Muscle layer of colon (tissue), 2 donors: ENCODE data around the gene WRAP73.

ENCODE experiments used
- H3K27ac ChIP-seq: one replicate; pipeline ENCODE4 v1.7.0; 2013; ENCODE audit warnings: low read depth, mild to moderate bottlenecking, low read length, moderate library complexity
- H3K27me3 ChIP-seq, 2 donors: one replicate each; pipeline ENCODE4 v1.7.0; 2013; ENCODE audit warnings: low read length in 2 of 2, mild to moderate bottlenecking in 2 of 2; ENCODE audit not compliant: insufficient read depth in 2 of 2, control insufficient read depth in 1 of 2
- H3K36me3 ChIP-seq: one replicate; pipeline ENCODE4 v1.7.0; 2013; ENCODE audit warnings: mild to moderate bottlenecking, low read length; ENCODE audit not compliant: insufficient read depth
- H3K4me1 ChIP-seq: one replicate; pipeline ENCODE4 v1.7.0; 2013; ENCODE audit warnings: mild to moderate bottlenecking, low read length; ENCODE audit not compliant: insufficient read depth
- H3K4me3 ChIP-seq, 2 donors: one replicate each; pipeline ENCODE4 v1.7.0; 2013; ENCODE audit warnings: low read length in 2 of 2, low read depth in 1 of 2, mild to moderate bottlenecking in 1 of 2, moderate library complexity in 1 of 2
- H3K9ac ChIP-seq: one replicate; pipeline ENCODE4 v1.7.0; 2013; ENCODE audit warnings: low read length
- H3K9me3 ChIP-seq: one replicate; pipeline ENCODE4 v1.7.0; 2013; ENCODE audit warnings: mild to moderate bottlenecking, low read length
- donor health status: abdominal sarcoma.
- donor health status: Adenocarcinoma of cecum.

Gene WRAP73

DNA sequence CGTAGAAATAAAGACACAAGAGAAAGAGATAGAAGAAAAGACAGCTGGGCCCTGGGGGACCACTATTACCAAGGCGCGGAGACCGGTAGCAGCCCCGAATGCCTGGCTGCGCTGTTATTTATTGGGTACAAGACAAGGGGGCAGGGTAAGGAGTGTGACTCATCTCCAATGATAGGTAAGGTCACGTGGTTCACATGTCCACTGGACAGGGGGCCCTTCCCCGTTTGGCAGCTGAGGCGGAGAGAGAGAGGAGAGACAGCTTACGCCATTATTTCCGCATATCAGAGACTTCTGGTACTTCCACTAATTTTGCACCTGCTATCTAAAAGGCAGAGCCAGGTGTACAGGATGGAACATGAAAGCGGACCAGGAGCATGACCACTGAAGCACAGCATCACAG is 29.2 kb downstream of the WRAP73 start:
- peaks cover 23% of the 10 kb centered on the region for H3K4me1 ChIP-seq
- H3K27ac ChIP-seq = no peak overlapping the region
- no peaks in the 10 kb centered on the region for H3K36me3 ChIP-seq
- H3K4me3 ChIP-seq = no peak overlapping the region
- no peak overlapping the region for H3K9ac ChIP-seq
- no peaks in the 10 kb centered on the region for H3K27me3 ChIP-seq
- no peaks in the 10 kb centered on the region for H3K9me3 ChIP-seq

DNA sequence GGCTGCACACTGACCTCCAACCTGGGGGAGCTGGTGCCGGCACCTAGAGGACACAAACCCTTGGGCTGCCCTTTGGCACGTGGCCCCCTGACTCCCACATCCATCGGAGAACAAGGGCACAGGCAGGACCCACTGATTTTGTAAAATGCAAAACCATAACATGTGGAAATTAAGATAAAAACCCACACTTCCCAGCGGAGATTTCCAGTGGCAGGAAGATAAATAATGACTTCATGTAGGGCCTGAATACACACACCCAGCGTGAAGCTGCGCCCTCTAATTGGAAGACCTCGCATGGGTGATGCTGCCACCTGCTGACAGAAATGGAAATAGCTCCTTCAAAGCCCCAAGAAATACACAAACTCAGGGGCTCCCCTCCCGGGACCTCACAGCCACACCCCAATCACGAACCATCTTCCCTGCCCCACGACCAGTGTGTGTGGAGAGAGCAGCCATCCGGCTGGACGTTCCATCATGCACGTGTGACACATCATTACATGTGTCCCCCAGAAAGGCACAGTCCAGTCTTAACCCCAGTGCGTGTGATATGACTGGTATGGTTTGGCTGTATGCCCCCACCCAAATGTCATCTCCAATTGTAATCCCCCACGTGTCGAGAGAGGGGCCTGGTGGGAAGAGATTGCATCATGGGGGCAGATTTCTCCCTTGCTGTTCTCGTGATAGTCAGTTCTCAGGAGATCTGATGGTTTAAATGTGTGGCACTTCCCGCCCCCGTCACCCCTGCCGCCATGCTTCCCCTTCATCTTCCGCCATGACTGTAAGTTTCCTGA is 30.8 kb downstream of the WRAP73 start:
- Histone ChIP-seq H3K4me1 (peaks cover 20% of the 10 kb centered on the region), H3K9me3 (no peaks in the 10 kb centered on the region), H3K27ac (no peak overlapping the region), H3K9ac (no peak overlapping the region), H3K4me3 (no peak overlapping the region), H3K27me3 (no peaks in the 10 kb centered on the region), H3K36me3 (no peaks in the 10 kb centered on the region)

DNA sequence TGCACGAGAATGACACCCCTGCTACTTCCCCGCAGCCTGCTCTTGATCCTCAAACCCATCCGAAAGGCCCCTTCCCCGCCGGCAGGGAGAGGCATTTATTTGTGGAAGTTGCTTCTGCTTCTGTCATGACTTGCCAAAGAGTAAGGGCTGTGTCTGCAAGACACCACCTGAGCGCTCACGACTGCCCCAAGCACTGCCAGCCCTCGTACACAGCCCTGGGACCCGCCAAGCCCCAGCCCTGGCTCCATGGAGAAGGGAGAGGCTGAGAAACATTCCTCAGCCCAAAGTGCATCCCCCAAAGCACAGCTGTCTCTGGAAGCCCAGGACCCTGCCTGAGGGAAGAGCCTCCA is 31.4 kb downstream of the WRAP73 start:
- Histone ChIP-seq H3K36me3 (no peaks in the 10 kb centered on the region), H3K4me3 (no peak overlapping the region), H3K27me3 (no peaks in the 10 kb centered on the region), H3K4me1 (peaks cover 16% of the 10 kb centered on the region), H3K27ac (no peak overlapping the region), H3K9ac (no peak overlapping the region), H3K9me3 (no peaks in the 10 kb centered on the region)

DNA sequence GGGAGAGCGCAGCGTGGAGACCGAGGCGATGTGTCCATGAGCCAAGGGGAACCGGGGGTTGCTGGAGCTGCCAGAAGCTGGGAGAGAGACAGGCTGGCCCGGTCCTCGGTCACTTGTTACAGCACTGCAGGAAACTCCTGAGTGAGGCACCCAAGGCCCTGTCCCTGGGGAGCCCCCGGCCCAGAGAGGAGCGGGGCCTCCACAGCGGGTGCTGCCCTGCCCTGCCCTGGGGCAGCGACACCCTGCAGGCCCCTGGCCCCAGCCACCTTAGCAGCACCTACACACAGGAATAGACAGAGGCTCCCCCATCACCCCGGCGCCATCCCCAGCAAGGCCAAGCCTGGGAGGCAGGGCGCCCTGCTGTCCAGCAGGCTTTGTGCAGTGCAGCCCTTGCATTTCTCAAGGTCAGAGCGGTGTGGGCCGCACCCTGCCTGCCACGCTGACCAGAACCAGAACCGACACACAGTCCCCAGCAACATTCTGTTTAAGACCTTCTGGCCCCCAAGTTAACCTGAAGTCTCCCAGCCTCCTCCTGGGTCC is 32.0 kb downstream of the WRAP73 start:
- Histone ChIP-seq H3K9ac (no peak overlapping the region), H3K36me3 (no peaks in the 10 kb centered on the region), H3K27me3 (peaks cover 0 to under 1% of the 10 kb centered on the region in 2 donors), H3K9me3 (no peaks in the 10 kb centered on the region), H3K4me3 (no peak overlapping the region), H3K27ac (no peak overlapping the region), H3K4me1 (peaks cover 10% of the 10 kb centered on the region)

DNA sequence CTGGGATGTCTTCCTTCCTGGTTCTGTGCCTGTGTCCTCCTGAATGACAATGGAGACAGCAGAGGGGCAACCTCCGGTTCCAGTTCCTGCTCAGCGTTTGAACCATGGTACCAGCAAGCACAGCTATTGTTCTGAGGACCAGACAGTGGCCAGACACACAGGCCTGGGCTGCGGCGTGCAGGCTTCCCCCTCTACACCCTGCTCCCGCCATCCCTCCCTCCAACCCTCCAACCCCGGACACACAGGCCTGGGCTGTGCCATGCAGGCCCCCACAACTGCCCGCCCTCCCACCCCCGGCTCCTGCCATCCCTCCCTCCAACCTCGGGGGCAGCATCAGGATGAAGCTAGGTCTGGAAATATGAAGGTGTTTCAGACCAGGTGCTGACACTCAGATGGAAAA is 33.0 kb downstream of the WRAP73 start:
- H3K36me3 ChIP-seq = no peaks in the 10 kb centered on the region
- no peak overlapping the region for H3K4me3 ChIP-seq
- peaks cover 8% of the 10 kb centered on the region for H3K4me1 ChIP-seq
- no peak overlapping the region for H3K27ac ChIP-seq
- H3K9me3 ChIP-seq = no peaks in the 10 kb centered on the region
- no peak overlapping the region for H3K9ac ChIP-seq
- peaks cover 4% of the 10 kb centered on the region in 2 donors for H3K27me3 ChIP-seq

DNA sequence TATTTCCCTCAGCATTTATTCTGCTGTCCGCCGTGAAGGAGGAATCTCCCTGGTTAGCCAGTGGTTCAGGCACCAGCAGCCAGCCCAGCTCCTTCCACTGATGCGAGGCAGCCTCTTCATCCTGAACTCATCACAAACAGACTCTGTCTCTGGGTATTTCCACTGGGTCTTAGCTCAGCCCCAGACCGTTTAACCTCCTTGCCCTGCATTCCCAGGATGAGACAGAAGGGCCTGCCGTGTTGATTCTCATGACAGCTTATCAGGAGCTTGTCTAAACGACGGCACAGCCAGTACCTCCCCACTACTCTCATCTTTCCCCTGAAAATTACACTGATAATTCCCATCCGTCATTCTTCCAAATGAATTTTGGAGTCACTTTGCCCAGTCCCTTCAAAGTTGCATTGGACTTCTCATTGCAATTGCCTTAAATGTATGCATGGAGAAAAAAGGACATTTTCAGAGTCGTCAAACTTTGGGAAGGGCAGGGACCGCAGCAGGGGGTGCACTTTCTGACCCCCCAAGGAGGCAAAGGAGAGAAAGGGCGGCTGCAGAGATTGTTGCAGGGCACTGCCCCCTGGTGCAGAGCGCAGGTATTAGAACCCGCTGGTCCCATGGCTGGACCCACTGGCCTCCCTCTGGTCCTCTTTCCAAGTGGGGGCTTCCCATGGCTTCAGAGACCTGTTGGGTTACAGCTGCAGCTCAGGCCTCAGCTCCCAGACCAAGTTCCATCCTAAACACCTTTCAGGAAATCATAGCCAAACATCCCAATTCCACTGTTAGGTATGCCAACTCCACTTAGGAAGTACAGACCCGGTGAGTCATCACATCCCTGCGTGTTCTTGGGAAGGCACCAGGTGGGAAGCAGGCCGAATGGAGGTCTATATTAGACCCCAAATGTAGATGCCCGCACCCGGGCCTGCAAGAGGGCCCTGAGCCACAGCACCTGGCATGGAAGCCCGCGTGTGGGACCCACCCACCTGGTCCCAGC is 34.9 kb downstream of the WRAP73 start:
- Histone ChIP-seq H3K4me1 (peaks cover 5% of the 10 kb centered on the region), H3K27ac (no peak overlapping the region), H3K4me3 (no peak overlapping the region), H3K36me3 (no peaks in the 10 kb centered on the region), H3K9me3 (no peaks in the 10 kb centered on the region), H3K27me3 (peaks cover 4 to 19% of the 10 kb centered on the region in 2 donors), H3K9ac (no peak overlapping the region)

GRCh38 chr1:3612123-3612522 is 37.8 kb downstream of the WRAP73 start:
- no peak overlapping the region for H3K27ac ChIP-seq
- H3K4me3 ChIP-seq = no peak overlapping the region
- no peak overlapping the region for H3K9ac ChIP-seq
- H3K36me3 ChIP-seq = no peaks in the 10 kb centered on the region
- H3K9me3 ChIP-seq = no peaks in the 10 kb centered on the region
- peaks cover 15 to 37% of the 10 kb centered on the region in 2 donors for H3K27me3 ChIP-seq
- H3K4me1 ChIP-seq = no peaks in the 10 kb centered on the region

GRCh38 chr1:3611170-3612019 is 38.5 kb downstream of the WRAP73 start, which contains the start of gene MEGF6:
Gene MEGF6 (minus strand): TSS chr1:3611508. CDS start chr1:3611268, 240 bp downstream.
- Histone ChIP-seq H3K4me1 (no peaks in the 10 kb centered on the region), H3K36me3 (no peaks in the 10 kb centered on the region), H3K27ac (no peak within 1 kb of the TSS), H3K9ac (no peak within 1 kb of the TSS), H3K27me3 (peaks cover 15 to 40% of the 10 kb centered on the region in 2 donors), H3K4me3 (no peak within 1 kb of the TSS), H3K9me3 (no peaks in the 10 kb centered on the region)

DNA sequence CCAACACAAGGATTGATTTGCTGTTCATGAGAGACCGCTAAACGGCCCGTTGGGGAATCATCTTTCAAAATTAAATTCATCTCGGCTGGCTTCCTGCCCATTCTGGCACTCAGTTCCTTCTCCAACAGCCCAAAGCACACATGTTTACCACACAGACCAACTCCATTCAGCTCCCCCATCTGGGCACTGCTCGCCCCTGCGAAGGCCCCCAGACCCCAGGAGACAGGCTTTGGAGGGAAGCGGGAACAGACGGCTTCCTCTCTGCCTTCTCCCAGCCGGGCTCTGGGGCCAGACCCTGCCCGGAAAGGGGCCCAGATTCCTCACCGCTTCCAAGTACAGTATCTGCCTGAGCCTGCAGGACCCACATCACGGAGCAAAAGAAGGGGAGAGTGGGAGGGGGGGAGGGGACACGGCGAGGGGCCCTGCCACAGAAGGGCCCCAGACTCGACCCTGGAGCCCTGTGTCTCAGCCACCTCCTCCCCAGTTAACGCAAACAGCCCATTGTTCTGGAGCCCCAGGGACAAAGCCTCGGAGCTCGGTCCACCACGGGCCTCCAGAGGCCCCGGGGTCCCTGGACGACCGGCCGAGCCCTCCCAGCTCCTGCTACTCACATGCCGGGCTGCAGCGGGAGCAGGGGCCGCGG is 39.3 kb downstream of the WRAP73 start:
- H3K4me1 ChIP-seq = no peaks in the 10 kb centered on the region
- no peaks in the 10 kb centered on the region for H3K36me3 ChIP-seq
- no peak overlapping the region for H3K4me3 ChIP-seq
- no peak overlapping the region for H3K27ac ChIP-seq
- no peak overlapping the region for H3K9ac ChIP-seq
- no peaks in the 10 kb centered on the region for H3K9me3 ChIP-seq
- H3K27me3 ChIP-seq = peaks cover 15 to 43% of the 10 kb centered on the region in 2 donors

- no peak overlapping the region for H3K4me3 ChIP-seq
- H3K9ac ChIP-seq = no peak overlapping the region
- no peak overlapping the region for H3K27ac ChIP-seq
- H3K36me3 ChIP-seq = no peaks in the 10 kb centered on the region
- H3K9me3 ChIP-seq = no peaks in the 10 kb centered on the region
- peaks cover 15 to 43% of the 10 kb centered on the region in 2 donors for H3K27me3 ChIP-seq
- H3K4me1 ChIP-seq = no peaks in the 10 kb centered on the region
These were observed 40.0 kb downstream of the WRAP73 start for GRCh38 chr1:3609769-3610526.
